Activated T-cell treated with anti-CD3 and anti-CD28 coated beads for 48 hours (primary cell): ENCODE results near the gene ARTN.

Experiments
- DNase-seq: peaks from one replicate; pipeline ENCODE4 v3.0.0-alpha.2; 2020; ENCODE audit warnings: low read depth

ARTN gene

GRCh38 chr1:43986712-43987111 lies 53.1 kb downstream of the ARTN start:
- DNase-seq = no peak
